ENCODE data around the gene CLDN14. TPM values are rescaled to one million over a fixed set of nuclear protein-coding genes. Genes with fewer than 3 reads are reported as not detected.

Gene CLDN14
- total RNA-seq, 1 donor from 2014 or later = not detected

DNA sequence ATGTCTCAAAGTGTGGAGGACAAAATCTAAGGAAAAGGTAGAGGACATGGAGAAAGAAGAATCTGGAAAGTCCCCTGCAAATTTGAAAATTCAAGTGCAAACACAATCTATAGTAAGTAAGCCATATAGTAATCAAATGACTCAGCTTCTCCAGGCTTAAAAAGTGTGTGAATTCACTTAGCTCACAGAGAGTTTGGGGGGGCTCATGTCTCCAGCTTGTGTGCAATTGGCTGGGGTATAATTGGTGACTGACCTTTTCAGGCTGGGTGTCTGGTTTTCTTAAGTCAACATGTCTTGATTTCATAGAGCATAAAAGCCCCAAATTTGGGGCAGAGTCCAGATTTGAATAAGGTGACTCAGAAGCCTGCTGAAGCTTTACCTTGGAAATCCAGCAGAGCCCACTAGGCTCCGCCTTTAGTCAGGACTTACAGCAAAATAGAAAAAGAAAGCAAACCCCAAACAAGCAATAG is 8.6 kb downstream of the CLDN14 start:
- Mint-ChIP-seq H3K27me3 (ENCODE audit: insufficient read depth, low read depth) (peaks cover 3% of the 10 kb centered on the region), H3K4me3 (no peak overlapping the region)

DNA sequence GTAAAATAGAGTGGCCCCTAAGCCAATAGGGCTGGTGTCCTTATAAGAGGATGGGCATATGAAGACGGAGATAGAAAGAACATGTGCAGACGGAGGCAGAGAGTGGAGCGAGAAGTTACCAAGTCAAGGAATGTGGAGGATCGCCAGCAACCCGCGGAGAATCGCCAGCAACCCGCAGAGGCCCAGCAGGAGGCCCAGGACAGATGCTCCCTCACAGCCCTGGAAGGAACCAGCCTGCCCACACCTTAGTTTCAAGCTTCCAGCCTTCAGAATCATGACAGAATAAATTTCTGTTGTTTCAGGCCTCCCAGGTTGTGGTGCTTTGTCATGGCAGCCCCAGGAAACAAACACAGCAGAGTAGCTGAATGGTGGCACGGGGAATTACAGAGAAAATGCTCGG is 9.6 kb downstream of the CLDN14 start:
- H3K4me3 ChIP-seq = no peak overlapping the region
- H3K4me1 ChIP-seq = no peaks in the 10 kb centered on the region
- no peaks in the 10 kb centered on the region for H3K9me3 ChIP-seq (ENCODE audit: low read depth)
- H3K27me3 ChIP-seq = no peaks in the 10 kb centered on the region
- H3K27me3 Mint-ChIP-seq (ENCODE audit: insufficient read depth, low read depth) = peaks cover 3% of the 10 kb centered on the region
- H3K9ac ChIP-seq = no peak overlapping the region
- DNase-seq (ENCODE audit: low spot score) = no peak
- H3K36me3 ChIP-seq = no peaks in the 10 kb centered on the region
- no peaks in the 10 kb centered on the region for H3K79me2 ChIP-seq (ENCODE audit: low read depth)
- H3F3A ChIP-seq (ENCODE audit: low read depth) = no peaks in the 10 kb centered on the region
- H3K4me2 ChIP-seq = no peak overlapping the region
- H4K20me1 ChIP-seq (ENCODE audit: low read depth) = no peaks in the 10 kb centered on the region
- H3K4me1 Mint-ChIP-seq = peaks cover 3% of the 10 kb centered on the region
- H3K27ac ChIP-seq = no peak overlapping the region
- H2AFZ ChIP-seq (replicated peaks) = no peak overlapping the region
- no peaks in the 10 kb centered on the region for H3K36me3 Mint-ChIP-seq
- no peak overlapping the region for H3K4me3 Mint-ChIP-seq
- no peak overlapping the region for H3K27ac Mint-ChIP-seq
- TF ChIP-seq EZH2 (IDR thresholded peaks at IDR 0.05) = no peak
- no peak for TF ChIP-seq EZH2phosphoT487 (IDR thresholded peaks at IDR 0.05)
- TF ChIP-seq, protein P1, sequence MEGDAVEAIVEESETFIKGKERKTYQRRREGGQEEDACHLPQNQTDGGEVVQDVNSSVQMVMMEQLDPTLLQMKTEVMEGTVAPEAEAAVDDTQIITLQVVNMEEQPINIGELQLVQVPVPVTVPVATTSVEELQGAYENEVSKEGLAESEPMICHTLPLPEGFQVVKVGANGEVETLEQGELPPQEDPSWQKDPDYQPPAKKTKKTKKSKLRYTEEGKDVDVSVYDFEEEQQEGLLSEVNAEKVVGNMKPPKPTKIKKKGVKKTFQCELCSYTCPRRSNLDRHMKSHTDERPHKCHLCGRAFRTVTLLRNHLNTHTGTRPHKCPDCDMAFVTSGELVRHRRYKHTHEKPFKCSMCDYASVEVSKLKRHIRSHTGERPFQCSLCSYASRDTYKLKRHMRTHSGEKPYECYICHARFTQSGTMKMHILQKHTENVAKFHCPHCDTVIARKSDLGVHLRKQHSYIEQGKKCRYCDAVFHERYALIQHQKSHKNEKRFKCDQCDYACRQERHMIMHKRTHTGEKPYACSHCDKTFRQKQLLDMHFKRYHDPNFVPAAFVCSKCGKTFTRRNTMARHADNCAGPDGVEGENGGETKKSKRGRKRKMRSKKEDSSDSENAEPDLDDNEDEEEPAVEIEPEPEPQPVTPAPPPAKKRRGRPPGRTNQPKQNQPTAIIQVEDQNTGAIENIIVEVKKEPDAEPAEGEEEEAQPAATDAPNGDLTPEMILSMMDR (IDR thresholded peaks at IDR 0.05) = no peak
- peaks cover 5% of the 10 kb centered on the region for H3K9me3 Mint-ChIP-seq

More for the DNA sequence above, 8.6 kb downstream of the CLDN14 start:
- peaks cover 3% of the 10 kb centered on the region for H3K4me1 Mint-ChIP-seq
- Histone ChIP-seq H2AFZ (replicated peaks) (no peak overlapping the region), H3K4me1 (no peaks in the 10 kb centered on the region), H3K79me2 (ENCODE audit: low read depth) (no peaks in the 10 kb centered on the region), H4K20me1 (ENCODE audit: low read depth) (no peaks in the 10 kb centered on the region), H3K27me3 (no peaks in the 10 kb centered on the region), H3K9ac (no peak overlapping the region), H3K36me3 (no peaks in the 10 kb centered on the region), H3K4me3 (no peak overlapping the region), H3K4me2 (no peak overlapping the region), H3K9me3 (ENCODE audit: low read depth) (no peaks in the 10 kb centered on the region), H3F3A (ENCODE audit: low read depth) (no peaks in the 10 kb centered on the region), H3K27ac (no peak overlapping the region)
- H3K27ac Mint-ChIP-seq = no peak overlapping the region
- TF ChIP-seq EZH2phosphoT487 (IDR thresholded peaks at IDR 0.05) (no peak), EZH2 (IDR thresholded peaks at IDR 0.05) (no peak)
- TF ChIP-seq, protein P1 (IDR thresholded peaks at IDR 0.05) = no peak
- DNase-seq (ENCODE audit: low spot score) = no peak
- no peaks in the 10 kb centered on the region for H3K36me3 Mint-ChIP-seq
- H3K9me3 Mint-ChIP-seq = peaks cover 5% of the 10 kb centered on the region

DNA sequence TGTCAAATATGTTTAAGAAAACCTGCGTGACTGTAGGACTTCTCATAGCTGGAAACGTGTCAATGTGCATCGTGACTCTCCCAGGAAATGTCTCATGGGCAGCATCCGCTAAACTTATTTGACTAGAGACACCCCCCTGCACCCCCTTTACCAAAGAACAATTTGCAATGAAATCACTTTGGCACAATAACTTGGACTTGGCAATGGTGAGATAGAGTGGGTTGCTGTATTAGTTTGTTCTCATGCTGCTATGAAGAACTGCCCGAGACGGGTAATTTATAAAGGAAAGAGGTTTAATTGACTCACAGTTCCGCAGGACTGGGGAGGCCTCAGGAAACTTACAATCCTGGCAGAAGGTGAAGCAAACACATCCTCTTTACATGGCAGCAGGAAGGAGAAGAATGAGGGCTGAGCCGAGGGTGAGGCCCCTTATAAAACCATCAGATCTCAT is 13.8 kb downstream of the CLDN14 start:
- Mint-ChIP-seq H3K36me3 (no peaks in the 10 kb centered on the region), H3K4me1 (peaks cover 3% of the 10 kb centered on the region), H3K4me3 (no peak overlapping the region), H3K27ac (no peak overlapping the region), H3K9me3 (no peaks in the 10 kb centered on the region), H3K27me3 (ENCODE audit: insufficient read depth, low read depth) (peaks cover 3% of the 10 kb centered on the region)
- DNase-seq (ENCODE audit: low spot score) = no peak
- Histone ChIP-seq H4K20me1 (ENCODE audit: low read depth) (no peaks in the 10 kb centered on the region), H3K27ac (no peak overlapping the region), H3K9ac (no peak overlapping the region), H3K36me3 (no peaks in the 10 kb centered on the region), H3K9me3 (ENCODE audit: low read depth) (no peaks in the 10 kb centered on the region), H3K4me1 (no peaks in the 10 kb centered on the region), H3K4me2 (no peak overlapping the region), H2AFZ (replicated peaks) (no peak overlapping the region), H3K79me2 (ENCODE audit: low read depth) (no peaks in the 10 kb centered on the region), H3K4me3 (no peak overlapping the region), H3F3A (ENCODE audit: low read depth) (no peaks in the 10 kb centered on the region), H3K27me3 (no peaks in the 10 kb centered on the region)
- no peak for TF ChIP-seq EZH2phosphoT487 (IDR thresholded peaks at IDR 0.05)
- no peak for TF ChIP-seq EZH2 (IDR thresholded peaks at IDR 0.05)
- TF ChIP-seq, protein P1 (IDR thresholded peaks at IDR 0.05) = no peak

Data from neural progenitor cell (in vitro differentiated cells).